Left lobe of liver (tissue), 1 donor: ENCODE data around the gene PPCDC. TPM values are rescaled to one million over a fixed set of nuclear protein-coding genes. Genes with fewer than 3 reads are reported as not detected.

Source experiments
- total RNA-seq: library from RNA; stranded (reverse); gene quantifications from one replicate; pipeline ENCODE4 v1.2.1, GENCODE V29; 2021
- donor health status: DM: no; HTN: yes; CAD: no.

Gene PPCDC
- total RNA-seq, 1 donor from 2014 or later, result 5.4 TPM

Other genes with a start within 250 kb of the PPCDC start
- 32.7 TPM for gene CSK, start 241.5 kb upstream of the PPCDC start, total RNA-seq
- not detected for gene LMAN1L, start 210.8 kb upstream of the PPCDC start, total RNA-seq
- not detected for gene CPLX3, start 197.0 kb upstream of the PPCDC start, total RNA-seq
- 23.8 TPM for gene ULK3, start 180.4 kb upstream of the PPCDC start, total RNA-seq
- gene SCAMP2, start 150.2 kb upstream of the PPCDC start, total RNA-seq, result 36.1 TPM
- 33.4 TPM for gene MPI, start 133.5 kb upstream of the PPCDC start, total RNA-seq
- 15.8 TPM for gene FAM219B, start 116.7 kb upstream of the PPCDC start, total RNA-seq
- gene COX5A, start 85.5 kb upstream of the PPCDC start, total RNA-seq, result 134 TPM
- 2.1 TPM for gene RPP25, start 66.8 kb upstream of the PPCDC start, total RNA-seq
- 0.73 TPM for gene SCAMP5, start 28.0 kb upstream of the PPCDC start, total RNA-seq
- 5.8 TPM for gene C15orf39, start 178.3 kb downstream of the PPCDC start, total RNA-seq
- not detected for gene GOLGA6C, start 234.7 kb downstream of the PPCDC start, total RNA-seq